ENCODE data around the gene CACNA2D2.

The CACNA2D2 gene

DNA sequence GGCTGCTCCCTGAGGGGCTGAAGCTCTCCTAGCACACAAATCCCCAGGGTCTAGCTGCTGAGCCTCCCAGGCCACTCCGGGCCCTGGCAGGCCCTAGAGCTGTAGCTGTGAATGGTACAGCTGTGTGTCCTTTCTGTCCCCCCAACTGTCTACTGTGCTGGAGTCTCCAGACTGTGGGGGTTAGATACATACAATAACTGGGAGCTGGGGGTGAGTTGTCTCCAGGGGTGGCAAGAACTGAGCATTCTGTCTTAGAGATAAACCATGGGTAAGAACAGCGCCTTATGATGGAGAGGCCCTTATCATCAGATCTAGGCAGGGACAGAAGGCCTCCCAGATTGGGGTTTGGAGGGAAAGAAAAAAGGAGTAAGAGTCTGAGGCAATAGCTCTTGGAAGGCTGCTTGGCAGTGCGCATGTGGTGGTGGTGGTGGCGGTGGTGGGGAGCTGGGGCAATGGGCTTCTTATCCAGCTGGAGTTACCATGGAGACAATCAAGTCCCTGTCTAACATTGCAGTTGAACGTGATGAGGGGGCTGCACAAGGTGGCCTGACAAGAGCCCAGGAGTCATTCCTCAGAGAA, 149.2 kb downstream of the CACNA2D2 start:
- peaks cover 11% of the 10 kb centered on the region; the same call in 1 of the 2 replicates for H3K36me3 ChIP-seq (replicated peaks; ENCODE audit: insufficient read depth, low read length)
- H3K4me1 ChIP-seq (ENCODE audit: low read length): peaks cover 38% of the 10 kb centered on the region
- no peak overlapping the region for H2AFZ ChIP-seq (ENCODE audit: low read length)
- no peak overlapping the region for H3K9ac ChIP-seq (ENCODE audit: low read length)
- H3K9me2 ChIP-seq (replicated peaks; ENCODE audit: insufficient read depth, low read length): no peaks in the 10 kb centered on the region
- no peak overlapping the region for H3K4me2 ChIP-seq (ENCODE audit: low read depth, low read length)
- no peak overlapping the region for H3K4me3 ChIP-seq (ENCODE audit: low read length)
- no peaks in the 10 kb centered on the region for H4K20me1 ChIP-seq (ENCODE audit: insufficient read depth, low read length)
- no peak overlapping the region for H3K27ac ChIP-seq (ENCODE audit: low read length)
- DNase-seq: no peak
- H3K27me3 ChIP-seq (replicated peaks; ENCODE audit: insufficient read depth, low read length): no peaks in the 10 kb centered on the region
- TF ChIP-seq EZH2 (optimal IDR thresholded peaks at IDR 0.05; ENCODE audit: low read depth, low read length) (no peak), EZH2phosphoT487 (IDR thresholded peaks at IDR 0.05; ENCODE audit: low read length) (no peak)
- TF ChIP-seq, protein P1, sequence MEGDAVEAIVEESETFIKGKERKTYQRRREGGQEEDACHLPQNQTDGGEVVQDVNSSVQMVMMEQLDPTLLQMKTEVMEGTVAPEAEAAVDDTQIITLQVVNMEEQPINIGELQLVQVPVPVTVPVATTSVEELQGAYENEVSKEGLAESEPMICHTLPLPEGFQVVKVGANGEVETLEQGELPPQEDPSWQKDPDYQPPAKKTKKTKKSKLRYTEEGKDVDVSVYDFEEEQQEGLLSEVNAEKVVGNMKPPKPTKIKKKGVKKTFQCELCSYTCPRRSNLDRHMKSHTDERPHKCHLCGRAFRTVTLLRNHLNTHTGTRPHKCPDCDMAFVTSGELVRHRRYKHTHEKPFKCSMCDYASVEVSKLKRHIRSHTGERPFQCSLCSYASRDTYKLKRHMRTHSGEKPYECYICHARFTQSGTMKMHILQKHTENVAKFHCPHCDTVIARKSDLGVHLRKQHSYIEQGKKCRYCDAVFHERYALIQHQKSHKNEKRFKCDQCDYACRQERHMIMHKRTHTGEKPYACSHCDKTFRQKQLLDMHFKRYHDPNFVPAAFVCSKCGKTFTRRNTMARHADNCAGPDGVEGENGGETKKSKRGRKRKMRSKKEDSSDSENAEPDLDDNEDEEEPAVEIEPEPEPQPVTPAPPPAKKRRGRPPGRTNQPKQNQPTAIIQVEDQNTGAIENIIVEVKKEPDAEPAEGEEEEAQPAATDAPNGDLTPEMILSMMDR (IDR thresholded peaks at IDR 0.05; ENCODE audit: low read length): no peak
- H3K79me2 ChIP-seq (ENCODE audit: low read length): peaks cover 88% of the 10 kb centered on the region
- H3F3A ChIP-seq (ENCODE audit: insufficient read depth, low read length): 0 out of 2 replicates have a peak, but pooled peaks cover 6% of the 10 kb centered on the region
- H3K9me3 ChIP-seq (replicated peaks; ENCODE audit: insufficient read depth, low read length): no peaks in the 10 kb centered on the region

- no peak overlapping the region for H2AFZ ChIP-seq (ENCODE audit: low read length)
- 0 out of 2 replicates have a peak, but pooled peaks cover 6% of the 10 kb centered on the region for H3F3A ChIP-seq (ENCODE audit: insufficient read depth, low read length)
- no peaks in the 10 kb centered on the region for H4K20me1 ChIP-seq (ENCODE audit: insufficient read depth, low read length)
- no peaks in the 10 kb centered on the region for H3K9me3 ChIP-seq (replicated peaks; ENCODE audit: insufficient read depth, low read length)
- no peak overlapping the region for H3K4me2 ChIP-seq (ENCODE audit: low read depth, low read length)
- H3K36me3 ChIP-seq (replicated peaks; ENCODE audit: insufficient read depth, low read length): peaks cover 11% of the 10 kb centered on the region; the same call in 1 of the 2 replicates
- DNase-seq: no peak
- no peak overlapping the region for H3K4me3 ChIP-seq (ENCODE audit: low read length)
- H3K79me2 ChIP-seq (ENCODE audit: low read length): peaks cover 86% of the 10 kb centered on the region
- H3K9me2 ChIP-seq (replicated peaks; ENCODE audit: insufficient read depth, low read length): no peaks in the 10 kb centered on the region
- no peak overlapping the region for H3K9ac ChIP-seq (ENCODE audit: low read length)
- H3K4me1 ChIP-seq (ENCODE audit: low read length): peaks cover 39% of the 10 kb centered on the region
- TF ChIP-seq EZH2phosphoT487 (IDR thresholded peaks at IDR 0.05; ENCODE audit: low read length): no peak
- TF ChIP-seq, protein P1 (IDR thresholded peaks at IDR 0.05; ENCODE audit: low read length): no peak
- no peak for TF ChIP-seq EZH2 (optimal IDR thresholded peaks at IDR 0.05; ENCODE audit: low read depth, low read length)
- H3K27ac ChIP-seq (ENCODE audit: low read length): no peak overlapping the region
- no peaks in the 10 kb centered on the region for H3K27me3 ChIP-seq (replicated peaks; ENCODE audit: insufficient read depth, low read length)
These were observed 150.0 kb downstream of the CACNA2D2 start for GRCh38 chr3:50353245-50354004.

- Histone ChIP-seq H3K27me3 (replicated peaks; ENCODE audit: insufficient read depth, low read length) (no peaks in the 10 kb centered on the region), H2AFZ (ENCODE audit: low read length) (no peak overlapping the region), H3K9me2 (replicated peaks; ENCODE audit: insufficient read depth, low read length) (no peaks in the 10 kb centered on the region), H3K4me2 (ENCODE audit: low read depth, low read length) (no peak overlapping the region), H3F3A (ENCODE audit: insufficient read depth, low read length) (0 out of 2 replicates have a peak, but pooled peaks cover 6% of the 10 kb centered on the region), H3K4me3 (ENCODE audit: low read length) (no peak overlapping the region), H3K9me3 (replicated peaks; ENCODE audit: insufficient read depth, low read length) (no peaks in the 10 kb centered on the region), H3K36me3 (replicated peaks; ENCODE audit: insufficient read depth, low read length) (peaks cover 11% of the 10 kb centered on the region; the same call in 1 of the 2 replicates), H3K9ac (ENCODE audit: low read length) (no peak overlapping the region), H4K20me1 (ENCODE audit: insufficient read depth, low read length) (no peaks in the 10 kb centered on the region), H3K79me2 (ENCODE audit: low read length) (peaks cover 79% of the 10 kb centered on the region), H3K4me1 (ENCODE audit: low read length) (peaks cover 33% of the 10 kb centered on the region), H3K27ac (ENCODE audit: low read length) (no peak overlapping the region)
- DNase-seq: no peak
- TF ChIP-seq EZH2phosphoT487 (IDR thresholded peaks at IDR 0.05; ENCODE audit: low read length): no peak
- TF ChIP-seq, protein P1 (IDR thresholded peaks at IDR 0.05; ENCODE audit: low read length): peak; percentile 31
- TF ChIP-seq EZH2 (optimal IDR thresholded peaks at IDR 0.05; ENCODE audit: low read depth, low read length): no peak
These were observed 150.7 kb downstream of the CACNA2D2 start for GRCh38 chr3:50352781-50353180.
